HEK293T (cell line): ENCODE results near the gene SLCO3A1.
A peak's percentile ranks its signal among the peaks of the same experiment; 100 is the strongest.

Source experiments
- CTCF ChIA-PET: fragments of 350-600 bp; formaldehyde crosslinking; extraction: SDS; loops from one replicate; lab custom pipeline; 2021; ENCODE audit warnings: antibody characterized with exemption, inconsistent platforms; lab: Yijun Ruan, JAX
- POLR2A ChIA-PET: fragments of 350-600 bp; formaldehyde crosslinking; extraction: SDS; loops from one replicate; lab custom pipeline; 2020; ENCODE audit warnings: antibody characterized with exemption, inconsistent platforms; lab: Yijun Ruan, JAX
- DNase-seq: peaks from one replicate; pipeline ENCODE4 v3.0.0; 2012; ENCODE audit warnings: mixed read lengths; ENCODE audit errors: extremely low spot score
- ARNT ChIP-seq: fragments of 450-650 bp; IDR thresholded peaks from 2 replicates; pipeline ENCODE4 v1.6.1; 2017; ENCODE audit warnings: mild to moderate bottlenecking
- BHLHE40 ChIP-seq: fragments of 450-650 bp; IDR thresholded peaks from 2 replicates; pipeline ENCODE4 v1.6.1; 2016; ENCODE audit warnings: mild to moderate bottlenecking, moderate library complexity, borderline replicate concordance
- CTBP1 ChIP-seq: fragments of 450-650 bp; IDR thresholded peaks from 2 replicates; pipeline ENCODE4 v1.6.1; 2016; ENCODE audit warnings: borderline replicate concordance
- ELF4 ChIP-seq: fragments of 450-650 bp; IDR thresholded peaks from 2 replicates; pipeline ENCODE4 v1.6.1; 2017; ENCODE audit warnings: antibody characterized with exemption
- FOXA1 ChIP-seq: fragments of 450-650 bp; IDR thresholded peaks from 2 replicates; pipeline ENCODE4 v1.6.1; 2016; ENCODE audit warnings: mild to moderate bottlenecking
- FOXK2 ChIP-seq: fragments of 450-650 bp; IDR thresholded peaks from 2 replicates; pipeline ENCODE4 v1.6.1; 2016; ENCODE audit warnings: mild to moderate bottlenecking
- FOXM1 ChIP-seq: fragments of 450-650 bp; IDR thresholded peaks from 2 replicates; pipeline ENCODE4 v1.6.1; 2017; ENCODE audit warnings: mild to moderate bottlenecking, borderline replicate concordance
- HDGF ChIP-seq: fragments of 450-650 bp; IDR thresholded peaks from 2 replicates; pipeline ENCODE4 v1.6.1; 2017; ENCODE audit warnings: antibody characterized with exemption, borderline replicate concordance
- L3MBTL2 ChIP-seq: fragments of 450-650 bp; conservative IDR thresholded peaks from 2 replicates; pipeline ENCODE4 v1.6.1; 2016; ENCODE audit warnings: mild to moderate bottlenecking
- LEF1 ChIP-seq: fragments of 450-650 bp; IDR thresholded peaks from 2 replicates; pipeline ENCODE4 v1.6.1; 2017; ENCODE audit warnings: mild to moderate bottlenecking, borderline replicate concordance
- NFRKB ChIP-seq: fragments of 450-650 bp; IDR thresholded peaks from 2 replicates; pipeline ENCODE4 v1.6.1; 2016; ENCODE audit warnings: mild to moderate bottlenecking, moderate library complexity
- SP1 ChIP-seq: fragments of 450-650 bp; IDR thresholded peaks from 2 replicates; pipeline ENCODE4 v1.6.1; 2017
- SUZ12 ChIP-seq: fragments of 450-650 bp; IDR thresholded peaks from 2 replicates; pipeline ENCODE4 v1.6.1; 2016; ENCODE audit warnings: mild to moderate bottlenecking
- TARDBP ChIP-seq: fragments of 450-650 bp; IDR thresholded peaks from 2 replicates; pipeline ENCODE4 v1.6.1; 2016
- ZNF384 ChIP-seq: fragments of 450-650 bp; IDR thresholded peaks from 2 replicates; pipeline ENCODE4 v1.6.1; 2016
- TF ChIP-seq, protein P1 (sequence below): fragments of 450-650 bp; IDR thresholded peaks from 2 replicates; pipeline ENCODE4 v1.6.1; 2016

SLCO3A1 gene

DNA sequence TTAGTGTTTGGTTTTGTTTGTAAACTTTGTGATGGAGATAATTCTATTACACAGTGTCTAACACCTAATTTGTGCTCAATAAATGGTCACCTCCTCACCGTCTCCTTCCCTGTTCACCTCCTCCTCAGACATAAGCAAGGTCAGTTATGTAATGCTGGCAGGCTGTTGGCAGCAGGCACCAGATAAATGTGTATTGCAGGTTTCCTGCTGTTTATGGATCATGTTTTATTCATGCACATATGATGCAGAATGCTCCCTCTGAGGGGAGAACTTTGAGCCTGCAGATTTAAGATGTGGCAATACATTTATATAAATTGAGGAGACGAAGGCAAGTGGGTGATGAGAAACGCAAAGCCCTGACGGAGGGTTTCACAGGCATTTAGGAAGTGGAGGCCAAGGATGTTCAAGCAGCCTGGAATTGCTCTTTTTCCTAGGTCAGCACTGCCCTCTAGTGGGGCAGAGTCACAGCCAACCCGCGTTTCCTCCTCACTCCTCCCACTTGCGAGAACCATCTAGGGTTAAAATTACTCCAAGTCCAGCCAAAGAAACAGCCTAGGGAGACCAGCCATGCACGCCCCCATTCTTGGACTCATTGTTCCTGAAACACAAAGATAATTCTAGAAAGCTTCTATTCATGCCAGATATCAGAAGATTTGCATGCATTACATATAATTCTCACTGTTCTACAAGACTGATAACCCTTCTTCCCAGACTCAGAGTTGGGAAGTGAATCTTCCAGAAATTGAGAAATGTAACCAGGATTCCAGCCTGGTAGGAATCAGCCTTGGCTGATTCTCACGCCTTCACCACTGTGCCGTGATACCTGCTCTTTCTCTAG lies 228.7 kb downstream of the SLCO3A1 start:
- ChIA-PET CTCF (interaction anchor here (0.7 to 0.8 kb wide), 2 partner anchors 376 to 778 kb away, joined by 3 read pairs; no protein-coding TSS in a partner anchor), POLR2A (no interaction called here)
- TF ChIP-seq FOXK2: no peak
- no peak for TF ChIP-seq ZNF384
- no peak for TF ChIP-seq SUZ12
- TF ChIP-seq TARDBP: no peak
- no peak for TF ChIP-seq ARNT
- no peak for TF ChIP-seq HDGF
- TF ChIP-seq CTBP1: no peak
- TF ChIP-seq FOXM1: no peak
- TF ChIP-seq SP1: no peak
- no peak for TF ChIP-seq BHLHE40
- TF ChIP-seq FOXA1: no peak
- no peak for TF ChIP-seq ELF4
- TF ChIP-seq L3MBTL2: no peak
- TF ChIP-seq, protein P1, sequence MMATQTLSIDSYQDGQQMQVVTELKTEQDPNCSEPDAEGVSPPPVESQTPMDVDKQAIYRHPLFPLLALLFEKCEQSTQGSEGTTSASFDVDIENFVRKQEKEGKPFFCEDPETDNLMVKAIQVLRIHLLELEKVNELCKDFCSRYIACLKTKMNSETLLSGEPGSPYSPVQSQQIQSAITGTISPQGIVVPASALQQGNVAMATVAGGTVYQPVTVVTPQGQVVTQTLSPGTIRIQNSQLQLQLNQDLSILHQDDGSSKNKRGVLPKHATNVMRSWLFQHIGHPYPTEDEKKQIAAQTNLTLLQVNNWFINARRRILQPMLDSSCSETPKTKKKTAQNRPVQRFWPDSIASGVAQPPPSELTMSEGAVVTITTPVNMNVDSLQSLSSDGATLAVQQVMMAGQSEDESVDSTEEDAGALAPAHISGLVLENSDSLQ: no peak
- no peak for TF ChIP-seq NFRKB
- TF ChIP-seq LEF1: no peak
- DNase-seq: peak; percentile 74

DNA sequence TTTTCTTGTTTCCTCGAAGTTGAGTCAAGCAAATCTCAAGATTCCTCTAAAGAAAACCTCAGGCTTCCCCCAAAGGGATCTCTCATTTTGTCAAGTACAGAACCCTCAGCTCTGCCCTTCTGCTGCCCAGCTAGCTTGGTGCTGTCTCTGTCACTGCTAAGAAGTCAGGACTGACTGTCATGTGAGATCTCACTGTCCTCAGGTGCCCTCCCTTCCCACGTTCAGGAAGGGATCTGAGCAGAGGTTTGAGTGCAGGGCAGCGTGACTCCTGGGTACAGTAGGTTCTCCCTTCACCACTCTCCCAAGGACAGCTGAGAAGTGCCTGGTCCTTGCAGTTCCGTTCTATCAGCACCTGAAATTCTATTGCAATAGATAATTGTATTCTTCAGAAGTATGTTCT lies 229.7 kb downstream of the SLCO3A1 start:
- ChIA-PET POLR2A (no interaction called here), CTCF (interaction anchor here (0.6 to 0.8 kb wide), 4 partner anchors 234 to 779 kb away, joined by 3 read pairs; no protein-coding TSS in a partner anchor)
- no peak for TF ChIP-seq ELF4
- no peak for TF ChIP-seq SP1
- TF ChIP-seq HDGF: no peak
- DNase-seq: no peak

DNA sequence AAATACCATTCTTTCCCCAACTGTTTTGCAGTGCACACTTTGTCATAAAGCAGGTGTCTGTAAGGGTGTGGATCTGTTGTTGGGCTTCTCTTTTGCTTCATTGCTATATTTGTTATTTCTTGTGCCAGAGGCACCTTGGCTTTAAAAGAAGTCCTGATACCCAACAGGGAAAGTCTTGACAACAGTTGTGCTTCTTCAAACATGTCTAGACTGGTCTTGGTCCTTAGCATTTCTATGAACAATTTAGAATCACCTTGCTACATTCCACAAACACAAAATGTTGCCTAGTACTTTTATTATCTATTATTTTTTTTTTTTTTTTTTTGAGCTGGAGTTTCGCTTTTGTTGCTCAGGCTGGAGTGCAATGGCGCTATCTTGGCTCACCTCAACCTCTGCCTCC lies 233.7 kb downstream of the SLCO3A1 start:
- ChIA-PET CTCF (interaction anchor here (0.6 kb wide), 1 partner anchor 444 kb away, joined by 5 read pairs; no protein-coding TSS in a partner anchor), POLR2A (no interaction called here)
- TF ChIP-seq, protein P1: no peak
- TF ChIP-seq ELF4: no peak
- no peak for TF ChIP-seq FOXK2
- DNase-seq: no peak

DNA sequence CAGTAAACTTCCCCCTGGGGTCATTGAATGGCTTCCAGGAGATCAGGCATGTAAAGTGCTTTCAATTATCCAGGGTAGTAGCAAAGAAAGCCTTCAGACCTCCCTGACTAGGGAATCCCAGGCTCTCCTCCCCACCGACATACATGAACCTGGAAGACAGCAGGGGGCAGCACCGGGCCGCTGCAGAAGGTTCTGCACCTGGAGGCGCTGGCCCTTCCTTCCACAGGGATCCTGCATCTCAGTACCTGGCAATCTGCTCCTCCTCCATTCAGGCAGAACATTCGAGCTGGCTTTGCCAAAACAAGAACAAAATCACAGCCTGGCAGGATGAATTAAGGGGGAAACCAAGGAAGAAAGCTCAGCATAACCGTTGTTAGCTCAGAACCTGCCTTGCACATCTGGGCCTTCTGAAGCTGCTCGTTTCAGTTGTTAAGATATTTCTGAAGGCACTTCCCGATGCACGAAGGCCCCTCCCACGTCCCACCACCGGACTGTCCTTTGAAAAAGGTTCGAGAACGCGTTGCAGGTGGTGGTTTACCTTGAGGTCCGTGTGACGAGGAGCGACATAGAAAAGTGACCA lies 237.7 kb downstream of the SLCO3A1 start:
- peak; percentile 66 for DNase-seq
- TF ChIP-seq FOXM1 (no peak), NFRKB (no peak), CTBP1 (no peak), L3MBTL2 (no peak), ARNT (no peak), BHLHE40 (no peak), FOXA1 (no peak), SP1 (no peak), ZNF384 (no peak), LEF1 (no peak), ELF4 (no peak), FOXK2 (no peak), SUZ12 (no peak), HDGF (no peak), TARDBP (no peak)
- TF ChIP-seq, protein P1: no peak
- CTCF ChIA-PET: interaction anchor here (0.6 to 1.9 kb wide), 5 partner anchors 13 to 625 kb away, joined by 3 to 5 read pairs (median 3); no protein-coding TSS in a partner anchor
- POLR2A ChIA-PET: no interaction called here

DNA sequence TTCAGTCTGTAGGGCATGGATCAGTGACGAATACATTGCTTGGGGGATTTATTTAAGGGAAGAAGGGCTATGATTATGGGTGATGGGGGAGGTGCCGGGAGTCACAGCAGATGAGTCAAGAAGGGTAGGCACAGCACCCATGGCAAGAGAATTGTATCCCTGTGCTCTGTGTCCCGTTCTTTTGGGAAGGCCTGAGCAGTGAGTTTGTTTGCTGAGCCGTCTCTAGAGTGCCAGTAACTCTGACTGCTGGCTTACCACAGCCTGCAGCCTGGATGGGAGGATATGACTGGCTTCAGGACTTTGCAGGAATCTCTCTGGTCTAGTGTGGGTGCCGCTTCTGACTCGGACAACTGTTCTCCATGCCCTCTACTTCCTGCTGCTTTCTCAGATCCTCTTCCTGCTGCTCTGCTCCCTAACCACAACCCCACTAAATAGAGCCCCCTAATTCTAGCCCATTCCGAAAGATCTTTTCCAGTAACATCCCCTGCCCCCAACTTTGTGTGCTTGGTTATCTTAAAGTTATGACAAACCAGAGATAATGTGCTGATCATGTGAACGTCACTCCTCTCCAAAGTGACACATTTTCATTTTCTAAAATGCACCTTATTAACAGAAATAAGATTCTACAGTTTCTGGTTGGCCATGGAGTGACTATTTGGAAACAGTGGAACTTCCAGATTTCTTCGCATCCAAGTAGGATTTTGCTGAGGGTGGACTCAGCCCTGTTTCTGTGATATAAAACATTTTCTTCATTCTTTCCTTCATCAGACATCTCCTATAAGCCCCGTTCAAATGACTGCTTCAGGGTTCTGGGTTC lies 239.0 kb downstream of the SLCO3A1 start:
- TF ChIP-seq FOXA1: no peak
- TF ChIP-seq CTBP1: no peak
- TF ChIP-seq ZNF384: no peak
- no peak for TF ChIP-seq FOXK2
- no peak for TF ChIP-seq LEF1
- no peak for TF ChIP-seq NFRKB
- no peak for TF ChIP-seq HDGF
- no peak for TF ChIP-seq BHLHE40
- TF ChIP-seq FOXM1: no peak
- no peak for TF ChIP-seq ARNT
- TF ChIP-seq SUZ12: no peak
- TF ChIP-seq L3MBTL2: no peak
- no peak for TF ChIP-seq ELF4
- TF ChIP-seq, protein P1: no peak
- no peak for TF ChIP-seq TARDBP
- TF ChIP-seq SP1: no peak
- ChIA-PET POLR2A (no interaction called here), CTCF (no interaction called here)
- DNase-seq: no peak
